Retinal pigment epithelial cell (primary cell): ENCODE data around the gene KIF17.

ENCODE experiments used
- DNase-seq: peaks from one replicate; pipeline ENCODE4 v3.0.0-alpha.2; 2010; ENCODE audit warnings: low read depth
- H3K4me3 ChIP-seq: 2 replicates; pipeline ENCODE4 v1.5.1; 2011; ENCODE audit warnings: mild to moderate bottlenecking, low read length, control low read depth, moderate library complexity
- TF ChIP-seq, protein P1 (sequence below): conservative IDR thresholded peaks from 2 replicates; pipeline ENCODE4 v1.5.1; 2011; ENCODE audit warnings: low read depth, low read length, control low read depth, inconsistent platforms

Gene KIF17

DNA sequence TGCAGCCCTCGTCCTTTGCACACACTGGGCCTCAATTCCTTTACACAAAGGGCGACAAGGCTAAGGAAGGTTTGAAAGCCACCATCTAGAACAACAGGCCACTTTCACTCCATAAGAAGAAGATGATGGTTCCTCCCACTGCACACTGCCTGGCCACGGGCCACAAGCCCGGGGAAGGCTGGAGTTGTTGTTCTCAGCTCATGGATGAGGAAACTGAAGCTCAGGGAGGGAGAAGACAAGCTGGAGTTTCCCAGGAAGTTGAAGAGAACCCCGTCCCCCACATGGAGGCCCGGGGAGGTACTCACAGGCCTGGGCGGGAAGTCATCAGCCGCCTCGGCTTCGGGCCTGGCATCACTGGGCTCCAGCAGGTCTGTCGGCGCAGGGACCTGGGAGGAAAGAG, 32.1 kb downstream of the KIF17 start:
- H3K4me3 ChIP-seq: no peak overlapping the region
- TF ChIP-seq, protein P1, sequence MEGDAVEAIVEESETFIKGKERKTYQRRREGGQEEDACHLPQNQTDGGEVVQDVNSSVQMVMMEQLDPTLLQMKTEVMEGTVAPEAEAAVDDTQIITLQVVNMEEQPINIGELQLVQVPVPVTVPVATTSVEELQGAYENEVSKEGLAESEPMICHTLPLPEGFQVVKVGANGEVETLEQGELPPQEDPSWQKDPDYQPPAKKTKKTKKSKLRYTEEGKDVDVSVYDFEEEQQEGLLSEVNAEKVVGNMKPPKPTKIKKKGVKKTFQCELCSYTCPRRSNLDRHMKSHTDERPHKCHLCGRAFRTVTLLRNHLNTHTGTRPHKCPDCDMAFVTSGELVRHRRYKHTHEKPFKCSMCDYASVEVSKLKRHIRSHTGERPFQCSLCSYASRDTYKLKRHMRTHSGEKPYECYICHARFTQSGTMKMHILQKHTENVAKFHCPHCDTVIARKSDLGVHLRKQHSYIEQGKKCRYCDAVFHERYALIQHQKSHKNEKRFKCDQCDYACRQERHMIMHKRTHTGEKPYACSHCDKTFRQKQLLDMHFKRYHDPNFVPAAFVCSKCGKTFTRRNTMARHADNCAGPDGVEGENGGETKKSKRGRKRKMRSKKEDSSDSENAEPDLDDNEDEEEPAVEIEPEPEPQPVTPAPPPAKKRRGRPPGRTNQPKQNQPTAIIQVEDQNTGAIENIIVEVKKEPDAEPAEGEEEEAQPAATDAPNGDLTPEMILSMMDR: no peak
- no peak for DNase-seq

DNA sequence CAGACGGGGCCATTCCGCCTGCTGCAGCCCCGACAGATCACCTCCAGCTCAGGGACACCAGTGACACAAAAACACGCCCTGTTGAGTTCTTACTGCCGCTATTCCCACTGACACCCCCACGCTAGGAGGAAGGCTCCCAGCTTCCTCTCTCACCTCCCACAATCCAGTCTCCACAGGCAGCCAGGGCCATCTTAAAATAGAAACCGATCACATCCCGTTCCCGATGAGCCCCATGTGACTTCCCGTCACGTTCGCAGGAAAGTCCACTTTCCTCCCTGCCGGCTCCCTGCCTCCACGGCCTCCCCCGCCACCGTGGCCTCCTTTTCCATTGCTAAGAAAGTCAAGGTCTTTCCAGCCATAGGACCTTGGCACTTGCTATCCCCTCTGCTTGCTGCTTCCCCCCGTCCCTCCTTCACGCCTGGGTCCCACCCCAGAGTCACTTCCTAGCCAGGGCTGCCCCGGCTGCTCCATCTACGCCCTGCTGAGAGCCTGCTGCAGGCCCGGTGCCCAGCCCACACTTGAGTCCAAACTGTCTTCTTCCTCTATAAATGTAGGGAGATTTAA, 32.6 kb downstream of the KIF17 start:
- TF ChIP-seq, protein P1: no peak
- no peak for DNase-seq
- no peak overlapping the region for H3K4me3 ChIP-seq

DNA sequence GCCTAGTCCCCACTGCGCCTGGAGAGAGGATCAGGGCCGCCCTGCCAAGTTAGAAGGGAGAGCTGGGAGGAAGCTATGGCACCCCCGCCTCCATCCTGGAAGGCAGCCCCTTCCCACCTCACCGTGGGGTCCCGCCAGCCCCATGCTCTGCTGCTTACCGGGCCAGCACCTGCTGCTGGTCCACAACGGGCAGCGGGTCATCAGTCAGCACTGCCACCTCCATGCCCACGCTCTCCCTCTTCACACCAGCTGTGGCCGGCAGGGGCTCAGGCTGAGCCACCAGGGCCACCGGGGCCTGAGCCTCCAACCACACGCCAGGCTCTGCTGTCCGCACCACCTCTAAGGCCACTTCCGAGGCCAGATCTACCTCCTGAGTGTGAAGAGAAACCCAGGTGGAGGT, 33.2 kb downstream of the KIF17 start:
- no peak overlapping the region for H3K4me3 ChIP-seq
- DNase-seq: no peak
- TF ChIP-seq, protein P1: no peak

DNA sequence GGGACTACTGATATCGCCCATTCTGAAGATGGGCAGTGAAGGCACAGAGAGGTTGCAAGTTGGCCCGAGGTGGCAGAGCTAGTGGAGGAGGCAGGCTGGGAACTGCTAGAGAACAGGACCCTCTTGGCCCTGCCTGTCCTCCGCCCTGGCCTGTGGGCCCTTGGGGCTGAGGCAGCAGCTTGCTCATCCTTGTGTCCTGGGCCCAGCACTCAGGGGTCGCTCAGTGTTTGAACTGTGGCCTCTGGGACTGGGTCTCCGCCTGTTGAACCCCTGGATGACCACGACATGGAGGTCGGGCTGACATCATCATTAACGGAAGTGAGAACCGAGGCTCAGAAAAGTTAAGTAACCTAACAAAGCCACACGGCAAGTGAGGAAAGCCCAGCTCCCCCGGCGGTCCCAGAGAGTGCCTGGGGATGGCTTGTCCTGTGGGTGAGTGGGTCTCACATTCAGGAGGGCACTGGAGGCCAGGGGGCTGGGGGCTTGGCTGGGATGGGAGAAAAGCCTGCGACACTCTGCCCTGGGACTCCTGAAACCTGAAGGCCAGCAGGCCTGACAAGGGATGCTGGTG, 33.7 kb downstream of the KIF17 start:
- TF ChIP-seq, protein P1: no peak
- no peak overlapping the region for H3K4me3 ChIP-seq
- no peak for DNase-seq

DNA sequence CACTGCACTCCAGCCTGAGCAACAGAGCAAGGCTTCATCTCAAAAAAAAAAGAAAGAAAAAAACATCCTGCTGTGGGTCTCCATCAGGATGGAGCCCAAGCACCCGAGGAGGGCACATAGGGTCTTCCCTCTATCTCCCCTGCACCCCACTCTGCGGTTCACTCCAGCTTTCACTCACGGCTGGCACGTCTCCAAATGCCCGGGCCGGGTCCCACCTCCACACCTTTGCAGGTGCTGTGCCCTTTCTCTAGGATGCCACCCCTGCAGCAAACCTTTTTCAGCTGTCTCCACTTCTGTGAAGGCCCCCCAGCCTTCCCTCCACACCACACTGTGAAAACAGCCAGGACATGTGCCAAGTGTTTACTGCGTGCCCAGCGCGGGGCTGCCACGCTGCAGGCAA, 34.2 kb downstream of the KIF17 start:
- DNase-seq: no peak
- TF ChIP-seq, protein P1: no peak
- H3K4me3 ChIP-seq: no peak overlapping the region

DNA sequence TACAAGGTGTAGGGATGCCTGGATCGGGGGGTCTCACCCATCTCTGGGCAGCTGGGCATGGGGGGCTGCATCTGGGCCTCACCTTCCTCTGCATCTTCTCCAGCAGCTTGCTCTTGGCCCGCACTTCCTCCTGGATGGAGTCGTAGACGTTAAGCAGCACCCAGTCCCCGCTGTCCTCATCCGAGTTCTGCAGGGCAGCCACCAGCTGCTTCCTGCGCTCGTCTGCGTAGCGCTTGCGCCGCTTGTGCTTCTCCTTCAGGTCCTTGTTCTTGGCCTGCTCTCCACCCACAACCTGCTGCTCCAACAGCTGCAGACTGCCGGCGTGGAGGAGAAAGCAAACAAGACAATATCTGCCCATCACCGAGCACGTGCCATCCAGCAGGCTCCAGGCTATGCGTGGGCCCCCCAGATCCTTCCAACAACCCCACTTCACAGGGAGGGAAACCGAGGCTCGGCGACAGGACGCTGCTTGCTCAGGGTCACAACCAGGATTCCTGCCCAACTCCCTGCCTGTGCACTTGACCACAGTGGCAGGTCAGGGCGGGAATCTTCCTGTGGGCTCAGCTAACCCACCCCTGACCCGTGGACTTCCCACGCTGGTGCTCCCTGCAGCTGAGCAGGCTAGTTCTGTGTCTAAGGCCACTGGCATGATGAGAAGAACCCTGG, 35.1 kb downstream of the KIF17 start:
- TF ChIP-seq, protein P1: no peak
- no peak overlapping the region for H3K4me3 ChIP-seq
- no peak for DNase-seq

DNA sequence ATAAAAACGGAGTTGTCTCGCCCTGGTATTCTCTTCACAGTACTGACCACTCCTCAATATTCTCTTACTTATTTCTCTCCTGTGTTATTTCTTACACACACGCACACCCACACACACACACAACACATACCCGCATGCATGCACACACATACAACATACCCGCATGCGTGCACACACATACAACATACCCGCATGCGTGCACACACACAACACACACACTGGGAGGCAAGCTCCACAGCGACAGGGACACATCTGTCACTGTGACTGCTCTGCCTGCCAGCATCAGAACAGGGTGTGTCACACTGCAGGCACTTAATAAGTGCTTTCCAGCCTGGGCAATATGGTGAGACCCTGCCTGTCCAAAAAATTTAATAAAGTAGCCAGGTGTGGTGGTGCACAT, 35.8 kb downstream of the KIF17 start:
- TF ChIP-seq, protein P1: no peak
- no peak for DNase-seq
- H3K4me3 ChIP-seq: no peak overlapping the region
